AG04450 (cell line): Measurements from ENCODE around the gene SOX18. TPM values are rescaled to one million over a fixed set of nuclear protein-coding genes. Genes with fewer than 3 reads are reported as not detected.

ENCODE experiments used
- CTCF ChIA-PET: fragments of 300-600, 350-600 bp; formaldehyde crosslinking; extraction: SDS; loops from one replicate; lab custom pipeline; 2022; ENCODE audit warnings: antibody characterized with exemption, inconsistent platforms; lab: Charles Lee
- POLR2A ChIA-PET: fragments of 350-600 bp; formaldehyde crosslinking; extraction: SDS; loops from one replicate; lab custom pipeline; 2021; ENCODE audit warnings: antibody characterized with exemption, inconsistent platforms; lab: Yijun Ruan, JAX
- DNase-seq: peaks from one replicate; pipeline ENCODE4 v3.0.0-alpha.2; 2011; ENCODE audit warnings: low read depth, low spot score
- H3K27ac ChIP-seq: one replicate; pipeline ENCODE4 v1.5.1; 2012; ENCODE audit warnings: low read depth, low read length, control low read depth
- H3K27me3 ChIP-seq: one replicate; pipeline ENCODE4 v1.6.0; 2012; ENCODE audit warnings: low read length; ENCODE audit not compliant: control insufficient read depth, insufficient read depth
- H3K4me3 ChIP-seq: 2 replicates; pipeline ENCODE4 v1.5.1; 2011; ENCODE audit warnings: mild to moderate bottlenecking, low read depth, low read length, control low read depth
- H3K9me3 ChIP-seq: 2 replicates; pipeline ENCODE4 v1.5.1; 2012; ENCODE audit warnings: low read length; ENCODE audit not compliant: control insufficient read depth, insufficient read depth
- CTCF ChIP-seq: IDR thresholded peaks from 2 replicates; pipeline ENCODE4 v1.5.1; 2011; ENCODE audit warnings: low read depth, low read length, control low read depth, inconsistent platforms
- polyA plus RNA-seq: library from polyadenylated mRNA; depleted of rRNA; stranded (reverse); fragments of >200 nt; gene quantifications from 2 replicates; pipeline ENCODE4 v1.2.3, GENCODE V29; 2011

The SOX18 gene
- polyA plus RNA-seq, 1 experiment: not detected

GRCh38 chr20:64077541-64077875 lies 28.1 kb upstream of the SOX18 start:
- POLR2A ChIA-PET: no interaction called here
- TF ChIP-seq CTCF: no peak
- CTCF ChIA-PET: no interaction called here
- DNase-seq: no peak
- Histone ChIP-seq H3K4me3 (no peak overlapping the region), H3K27me3 (peaks cover 4% of the 10 kb centered on the region), H3K9me3 (no peaks in the 10 kb centered on the region; the same call in 1 of the 2 replicates), H3K27ac (no peak overlapping the region)

- H3K9me3 ChIP-seq: no peaks in the 10 kb centered on the region; the same call in 1 of the 2 replicates
- POLR2A ChIA-PET: no interaction called here
- no peak overlapping the region for H3K27ac ChIP-seq
- H3K4me3 ChIP-seq: no peak overlapping the region
- TF ChIP-seq CTCF: no peak
- H3K27me3 ChIP-seq: peaks cover under 1% of the 10 kb centered on the region
- CTCF ChIA-PET: no interaction called here
- no peak for DNase-seq
Measured at GRCh38 chr20:64077094-64077493, 27.7 kb upstream of the SOX18 start.

- H3K27ac ChIP-seq: no peak overlapping the region
- no peak for TF ChIP-seq CTCF
- H3K4me3 ChIP-seq: no peak overlapping the region
- no peaks in the 10 kb centered on the region; the same call in 1 of the 2 replicates for H3K9me3 ChIP-seq
- CTCF ChIA-PET: no interaction called here
- DNase-seq: no peak
- H3K27me3 ChIP-seq: no peaks in the 10 kb centered on the region
- POLR2A ChIA-PET: no interaction called here
Measured at GRCh38 chr20:64076061-64076997, 26.9 kb upstream of the SOX18 start.

GRCh38 chr20:64075556-64075955 lies 26.1 kb upstream of the SOX18 start:
- no peaks in the 10 kb centered on the region for H3K27me3 ChIP-seq
- H3K27ac ChIP-seq: no peak overlapping the region
- DNase-seq: no peak
- POLR2A ChIA-PET: no interaction called here
- no peaks in the 10 kb centered on the region; the same call in 1 of the 2 replicates for H3K9me3 ChIP-seq
- no peak overlapping the region for H3K4me3 ChIP-seq
- TF ChIP-seq CTCF: no peak
- CTCF ChIA-PET: no interaction called here

- Histone ChIP-seq H3K27me3 (no peaks in the 10 kb centered on the region), H3K9me3 (no peaks in the 10 kb centered on the region; the same call in 1 of the 2 replicates), H3K27ac (no peak overlapping the region), H3K4me3 (no peak overlapping the region)
- POLR2A ChIA-PET: no interaction called here
- CTCF ChIA-PET: no interaction called here
- DNase-seq: no peak
- TF ChIP-seq CTCF: no peak
Measured at GRCh38 chr20:64074963-64075362, 25.5 kb upstream of the SOX18 start.
